Stimulated activated CD4-positive, alpha-beta T cell treated with anti-CD3 and anti-CD28 coated beads, Interleukin-4, amount 100 ng/mL, for 24 hours (primary cell): Measurements from ENCODE around the gene DCAF4L1.

Experiments used
- DNase-seq: peaks from one replicate; pipeline ENCODE4 v3.0.0-alpha.2; 2020

The DCAF4L1 gene

GRCh38 chr4:41991916-41992767 is 10.6 kb downstream of the DCAF4L1 start:
- no peak for DNase-seq

DNA sequence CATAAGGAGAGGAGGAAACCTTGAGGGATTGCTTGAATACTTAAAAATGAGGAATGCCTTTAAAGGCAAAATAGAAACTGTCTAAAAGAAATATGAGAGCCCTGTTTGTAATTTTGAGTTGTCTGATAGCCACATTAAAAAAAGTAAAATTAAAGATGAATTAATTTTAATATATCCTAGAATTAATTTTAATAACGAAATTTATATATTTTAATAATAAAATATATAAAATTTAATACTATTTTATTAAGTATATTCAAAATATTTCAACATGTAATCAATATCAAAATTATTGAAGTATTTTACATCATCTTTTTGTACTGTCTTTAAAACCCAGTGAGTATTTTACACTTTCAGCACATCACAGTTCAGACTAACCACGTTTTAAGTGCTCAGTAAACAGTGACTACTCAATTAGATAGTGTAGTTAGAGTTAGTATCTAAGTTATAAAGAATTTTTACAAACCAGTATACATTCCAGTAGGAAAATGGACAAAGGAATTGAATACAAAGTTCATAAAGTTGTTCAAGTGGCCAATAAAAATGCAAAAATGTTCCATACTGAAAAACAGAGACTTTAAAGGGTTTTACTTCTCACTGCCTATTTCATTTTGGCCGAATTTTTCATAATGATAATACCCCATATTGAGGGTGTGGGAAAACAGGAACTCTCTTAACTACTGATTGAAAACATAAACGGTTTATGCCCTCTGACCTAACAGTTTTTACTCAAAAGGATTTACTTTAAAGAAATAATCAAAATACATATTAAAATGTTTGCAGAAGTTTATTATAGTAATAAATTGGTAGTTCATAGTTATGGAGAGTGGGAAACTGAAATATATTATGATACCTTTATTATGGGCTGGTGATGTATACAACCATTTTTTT is 11.7 kb downstream of the DCAF4L1 start:
- no peak for DNase-seq

DNA sequence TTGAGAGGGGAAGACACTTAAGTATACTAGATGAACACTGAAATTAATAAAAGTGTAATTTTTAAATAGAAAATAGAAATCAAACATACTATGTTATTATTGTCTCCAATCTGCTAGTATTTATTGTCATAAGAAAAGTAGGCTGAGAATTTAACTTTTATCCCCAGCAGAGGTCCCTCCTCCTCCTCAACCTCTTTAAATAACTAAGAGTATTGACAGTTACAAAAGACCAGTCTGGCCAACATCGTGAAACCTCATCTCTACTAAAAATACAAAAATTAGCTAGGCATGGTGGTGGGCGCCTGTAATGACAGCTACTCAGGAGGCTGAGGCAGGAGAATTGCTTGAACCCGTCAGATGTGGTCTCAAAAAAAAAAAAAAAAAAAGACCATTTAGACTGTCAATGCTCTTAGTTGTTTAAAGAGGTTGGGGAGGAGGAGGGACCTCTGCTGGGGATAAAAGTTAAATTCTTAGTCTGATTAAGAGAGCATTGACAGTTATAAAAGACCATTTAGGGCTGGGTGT is 13.0 kb downstream of the DCAF4L1 start:
- DNase-seq: no peak

- no peak for DNase-seq
Observed at GRCh38 chr4:41998019-41998418, 16.5 kb downstream of the DCAF4L1 start.

DNA sequence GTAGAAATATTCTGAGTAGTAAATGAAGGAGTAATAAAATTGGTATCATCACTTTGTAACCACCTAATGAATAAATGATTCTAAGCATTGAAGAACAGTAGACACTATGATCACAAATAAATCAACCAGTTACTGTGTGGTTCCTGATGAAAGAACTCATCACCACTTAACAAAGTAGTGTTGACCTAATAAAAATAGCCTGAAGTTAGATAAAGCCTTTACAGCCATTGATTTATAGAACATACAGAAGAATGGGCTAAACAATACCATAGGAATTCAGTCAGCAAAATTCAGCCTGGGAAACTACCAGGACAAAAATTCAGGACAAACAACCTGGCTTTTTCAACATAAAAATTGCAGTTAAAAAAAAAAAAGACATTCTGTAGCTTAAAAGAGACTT is 17.8 kb downstream of the DCAF4L1 start:
- DNase-seq: no peak

- DNase-seq: no peak
Observed at GRCh38 chr4:42008011-42008786, 26.6 kb downstream of the DCAF4L1 start.

DNA sequence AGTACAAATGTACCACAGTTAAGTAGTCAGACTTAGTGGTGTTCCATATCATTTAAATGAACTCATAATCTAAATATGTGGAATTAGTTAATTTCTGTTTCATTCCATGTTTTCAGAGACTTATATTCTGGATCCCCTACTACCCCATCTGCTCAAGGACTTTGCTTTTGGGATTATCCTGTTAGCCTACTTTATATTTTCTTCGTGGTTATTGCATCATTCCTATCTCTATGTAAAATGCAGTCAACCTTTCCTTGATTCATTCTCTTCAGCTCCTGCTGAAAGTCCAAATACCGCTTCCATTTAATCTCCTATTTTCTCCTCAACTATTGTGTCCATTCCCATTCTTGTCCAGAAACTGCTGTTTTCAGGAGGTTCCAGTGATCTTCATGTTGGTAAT is 33.9 kb downstream of the DCAF4L1 start:
- no peak for DNase-seq

GRCh38 chr4:42018451-42018850 is 36.9 kb downstream of the DCAF4L1 start:
- DNase-seq: no peak
